GM19240 (cell line): Measurements from ENCODE around the gene NECTIN4.
"Not testable (repeated sequence)": the region's sequence is repeated elsewhere in the genome, so short reads cannot be mapped to it uniquely, and the experiment has no call there.

Source experiments
- DNase-seq: peaks from one replicate; pipeline ENCODE4 v3.0.0; 2011; ENCODE audit warnings: low spot score; ENCODE audit not compliant: insufficient read length

NECTIN4 gene

GRCh38 chr1:161089251-161089924 lies at the start of gene NECTIN4:
TSS of gene NECTIN4 (minus strand) at chr1:161089558. CDS start at chr1:161089296, 262 bp downstream.
- no peak for DNase-seq

- DNase-seq = no peak
Observed at GRCh38 chr1:161138431-161138830, 49.1 kb upstream of the NECTIN4 start.

DNA sequence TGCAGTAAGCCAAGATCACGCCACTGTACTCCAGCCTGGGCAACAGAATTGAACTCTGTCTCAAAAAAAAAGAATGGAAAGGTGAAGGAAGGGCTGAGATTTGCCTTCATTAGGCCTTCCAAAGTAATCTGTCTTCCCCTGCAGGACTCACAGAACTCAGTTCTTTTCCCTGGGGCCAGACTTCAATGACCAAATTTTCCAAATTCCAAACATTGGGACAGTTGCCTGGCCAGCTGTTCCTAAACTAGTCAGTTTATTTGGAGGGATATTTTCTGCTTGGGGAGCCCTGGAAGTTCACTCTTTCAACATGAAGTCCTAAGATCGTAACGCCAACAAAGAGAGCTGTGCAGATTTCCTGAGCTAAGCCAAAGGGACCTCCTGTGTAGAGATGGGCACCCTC lies 48.5 kb upstream of the NECTIN4 start:
- no peak for DNase-seq

- peak; percentile 22 for DNase-seq
Observed at GRCh38 chr1:161133220-161133740, 43.9 kb upstream of the NECTIN4 start.

DNA sequence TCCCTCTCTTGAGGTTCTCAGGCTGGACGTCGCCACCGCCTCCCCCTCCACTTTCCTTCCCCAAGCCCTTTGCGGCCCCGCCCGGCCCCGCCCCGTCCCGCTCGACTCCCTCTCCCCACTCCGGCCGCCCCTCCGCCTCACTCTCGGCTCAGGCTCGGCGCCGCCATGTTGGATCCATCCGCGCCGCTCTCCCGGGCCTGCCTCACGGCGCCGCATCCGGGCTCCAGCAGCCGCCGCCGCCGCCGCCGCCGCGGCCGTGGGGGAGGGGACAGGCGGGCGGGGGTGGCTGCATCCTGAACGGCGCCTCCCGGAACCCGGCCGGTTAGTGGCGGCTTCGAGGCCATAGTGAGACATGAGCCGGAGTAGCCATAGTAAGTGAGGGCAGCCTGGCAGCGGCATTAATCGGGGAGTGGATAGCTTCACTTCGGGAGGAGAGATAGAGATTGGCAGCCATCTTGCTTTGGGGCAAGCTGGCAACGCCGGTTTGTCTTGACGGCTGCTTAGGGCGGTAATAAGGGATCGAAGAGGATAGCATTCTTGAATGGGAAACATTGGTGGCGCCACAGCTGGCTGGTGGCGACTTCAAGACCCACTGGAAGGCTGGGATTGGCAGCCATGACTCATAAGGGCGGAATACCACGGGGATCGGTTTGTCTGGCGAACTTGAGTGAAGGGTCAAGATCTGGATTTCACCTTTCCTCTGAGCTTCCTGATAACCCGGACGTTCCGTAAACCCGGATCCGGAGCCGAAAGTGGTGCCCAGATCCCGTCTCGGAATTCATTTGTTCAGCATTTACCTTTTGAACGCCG lies 43.3 kb upstream of the NECTIN4 start, which contains the start of gene DEDD:
Gene DEDD, minus strand, starts transcription at position 258 of the 810 bp plus-strand sequence. CDS start 8,205 bp downstream, outside the sequence.
- DNase-seq = peak; percentile 87

DNA sequence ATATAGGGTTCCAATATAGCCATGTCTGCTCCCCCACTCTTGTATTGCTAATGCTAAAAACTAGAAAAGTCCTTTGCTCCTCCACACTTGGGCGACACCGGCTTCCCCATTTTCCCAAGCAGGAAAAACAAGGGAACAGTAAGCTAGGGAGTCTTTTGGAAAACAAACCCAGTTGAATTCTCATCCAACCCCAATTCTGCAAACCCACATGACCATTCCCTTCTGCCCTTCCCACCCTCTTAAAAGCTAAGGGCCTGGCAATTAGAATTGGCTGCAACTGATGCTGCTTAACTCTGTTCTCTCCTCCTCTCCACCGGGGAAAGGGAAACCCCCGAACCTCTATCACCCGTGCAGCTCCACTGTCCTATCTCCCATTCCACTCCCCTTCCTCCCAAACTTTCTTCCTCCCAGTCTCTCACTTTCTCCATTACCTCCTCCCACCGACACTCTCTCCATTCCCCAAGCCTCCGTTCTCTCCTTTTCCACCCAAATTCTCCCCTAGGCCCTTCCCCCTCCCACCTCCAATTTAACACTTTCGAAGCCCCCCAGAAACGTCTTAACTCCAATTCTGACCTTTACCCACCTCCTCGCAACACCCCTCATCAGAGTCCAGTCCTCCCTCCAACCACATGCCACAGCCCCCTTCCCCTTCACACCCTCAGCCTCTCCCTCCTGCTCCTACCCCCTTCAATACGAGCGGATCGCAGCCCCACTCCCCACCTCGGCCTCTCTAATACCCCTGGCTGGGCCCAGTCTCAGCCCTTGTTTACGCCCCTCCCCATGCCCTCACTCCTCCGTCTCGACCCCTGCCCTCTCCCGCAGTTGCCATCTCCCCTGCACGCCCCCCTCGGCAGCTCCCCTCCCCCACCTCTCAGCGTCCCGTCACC lies 42.4 kb upstream of the NECTIN4 start:
- no peak for DNase-seq

- DNase-seq = no peak
Observed at GRCh38 chr1:161130266-161130665, 40.9 kb upstream of the NECTIN4 start.

DNA sequence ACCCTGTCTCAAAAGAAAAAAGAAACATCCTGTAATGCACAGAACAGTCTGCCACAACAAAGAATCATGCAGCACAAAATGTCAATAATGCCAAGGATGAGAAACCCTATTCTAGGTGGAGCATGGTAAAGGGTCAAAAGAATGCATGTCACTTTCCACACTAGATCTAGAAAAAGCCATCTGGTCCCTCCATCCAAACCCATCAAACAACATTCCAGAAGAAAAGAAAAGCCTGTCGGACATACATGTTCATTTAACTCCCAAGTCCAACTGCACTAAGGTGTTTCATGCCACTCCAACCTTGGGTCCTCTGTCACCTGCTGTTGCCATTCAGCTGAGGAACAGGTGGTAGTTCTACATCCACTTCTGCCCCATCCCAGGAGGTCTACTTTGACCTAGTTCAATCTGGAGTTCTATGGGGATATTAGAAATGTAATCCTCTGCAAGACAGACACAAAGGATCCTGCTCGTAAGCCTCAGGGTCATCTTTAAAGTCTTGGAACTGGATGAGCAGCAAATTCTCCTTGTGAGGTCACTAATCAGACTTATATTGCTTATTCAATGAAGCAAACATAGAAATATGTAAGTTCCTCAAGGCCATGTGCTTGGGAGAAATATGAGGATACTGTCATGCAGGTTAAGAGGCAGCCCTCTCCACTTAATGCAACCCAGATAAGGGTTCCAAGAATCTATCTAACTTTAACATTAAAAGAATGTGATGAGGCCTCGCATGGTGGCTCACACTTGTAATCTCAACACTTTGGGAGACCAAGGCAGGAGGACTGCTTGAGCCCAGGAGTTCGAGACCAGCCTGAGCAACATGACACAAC lies 39.4 kb upstream of the NECTIN4 start:
- no peak for DNase-seq

DNA sequence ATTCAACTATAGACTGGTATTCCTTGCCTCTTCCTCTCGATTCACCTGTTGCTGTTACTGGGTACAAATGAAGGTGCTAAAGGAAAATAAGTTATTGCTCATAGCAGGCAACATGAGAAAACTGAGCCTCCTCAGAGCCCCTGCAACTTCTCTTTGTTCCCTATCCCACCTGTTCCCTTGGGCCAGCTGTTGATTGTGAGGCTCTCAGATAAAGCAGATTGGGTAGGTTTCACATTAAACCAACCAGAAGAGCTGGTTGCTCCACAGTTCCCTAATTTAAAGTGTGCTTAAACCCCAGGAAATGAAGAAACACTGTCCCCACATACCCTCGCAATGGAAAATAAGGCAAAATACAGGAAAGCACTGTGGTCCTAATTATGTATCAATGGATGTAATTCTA lies 38.3 kb upstream of the NECTIN4 start:
- DNase-seq = no peak

GRCh38 chr1:161122967-161123366 lies 33.6 kb upstream of the NECTIN4 start:
- DNase-seq = no peak

- no peak for DNase-seq
Observed at GRCh38 chr1:161121834-161122233, 32.5 kb upstream of the NECTIN4 start.

- no peak for DNase-seq
Observed at GRCh38 chr1:161121042-161121650, 31.8 kb upstream of the NECTIN4 start.

GRCh38 chr1:161119092-161119903 lies 29.9 kb upstream of the NECTIN4 start:
- DNase-seq = no peak

- peak; percentile 76 for DNase-seq
Observed at GRCh38 chr1:161117759-161118581, 28.6 kb upstream of the NECTIN4 start, which contains the start of the genes NIT1 and PFDN2. TSS of gene NIT1 (plus strand) at chr1:161118105. CDS start at chr1:161118177, 72 bp downstream. TSS of gene PFDN2 (minus strand) at chr1:161118037. CDS start at chr1:161118026, 11 bp downstream.

- not testable (repeated sequence) for DNase-seq
Observed at GRCh38 chr1:161115961-161116360, 26.6 kb upstream of the NECTIN4 start.

DNA sequence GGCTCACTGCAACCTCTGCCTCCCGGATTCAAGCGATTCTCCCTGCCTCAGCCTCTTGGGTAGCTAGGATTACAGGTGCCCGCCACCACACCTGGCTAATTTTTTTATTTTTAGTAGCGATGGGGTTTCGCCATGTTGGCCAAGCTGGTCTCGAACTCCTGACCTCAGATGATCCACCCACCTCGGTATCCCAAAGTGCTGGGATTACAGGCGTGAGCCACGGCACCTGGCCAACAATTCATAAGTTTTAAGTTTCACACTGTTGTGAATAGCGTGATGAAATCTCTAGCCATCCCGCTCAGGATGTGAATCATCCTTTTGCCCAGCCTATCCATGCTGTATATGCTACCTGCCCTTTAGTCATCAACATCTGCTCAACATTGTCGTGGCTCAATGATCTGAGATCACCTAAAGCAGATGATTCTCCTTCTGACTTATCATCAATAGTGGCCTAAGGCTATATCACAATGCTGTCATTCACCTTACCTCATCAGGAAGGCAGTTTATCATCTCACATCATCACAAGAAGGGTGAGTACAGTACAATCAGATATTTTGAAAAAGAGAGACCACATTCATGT lies 25.9 kb upstream of the NECTIN4 start:
- DNase-seq = no peak

GRCh38 chr1:161114556-161114955 lies 25.2 kb upstream of the NECTIN4 start:
- DNase-seq = no peak

GRCh38 chr1:161113915-161114314 lies 24.6 kb upstream of the NECTIN4 start:
- DNase-seq = no peak
